IPS-NIHi7 (cell line): ENCODE measurements around the gene TRPM3.

Source experiments
- DNase-seq: peaks from one replicate; pipeline ENCODE4 v3.0.0; 2012; ENCODE audit warnings: mixed read lengths; ENCODE audit errors: extremely low spot score

Gene TRPM3

DNA sequence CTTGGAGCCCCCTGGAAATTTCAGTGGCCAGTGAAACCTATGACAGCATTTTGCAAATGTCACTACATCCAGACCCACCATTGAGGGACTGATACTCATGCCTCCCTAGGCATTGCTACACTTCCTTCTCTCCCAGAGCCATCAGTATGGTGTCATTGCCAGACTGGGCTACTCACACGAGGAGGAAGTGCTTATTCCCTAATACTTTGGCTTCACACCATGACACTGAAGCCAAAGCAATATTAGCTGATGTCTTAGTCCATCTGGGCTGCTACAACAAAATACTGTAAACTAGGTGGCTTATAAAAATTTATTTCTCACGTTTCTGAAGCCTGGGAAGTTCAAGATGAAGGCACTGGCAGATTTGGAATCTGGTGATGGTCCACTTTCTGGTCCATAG, 22.6 kb downstream of the TRPM3 start:
- no peak for DNase-seq

DNA sequence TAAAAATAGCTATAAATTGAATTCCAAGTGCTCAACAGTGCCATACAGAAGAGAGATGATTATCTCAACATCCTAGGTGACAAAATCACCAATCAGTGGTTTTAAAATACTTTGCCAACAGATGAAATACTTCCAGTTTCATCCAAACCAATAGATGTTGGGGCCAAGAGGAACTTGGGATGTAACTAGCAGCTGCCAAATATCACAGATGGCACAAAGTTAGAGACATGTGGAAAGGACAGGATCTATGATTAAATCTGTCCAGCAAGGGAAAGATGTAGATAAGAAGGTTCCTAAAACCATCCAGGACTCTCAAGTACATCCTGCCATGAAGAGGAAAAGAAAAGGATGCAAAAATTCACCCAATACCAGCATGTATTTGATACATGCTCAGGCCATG, 23.8 kb downstream of the TRPM3 start:
- no peak for DNase-seq

DNA sequence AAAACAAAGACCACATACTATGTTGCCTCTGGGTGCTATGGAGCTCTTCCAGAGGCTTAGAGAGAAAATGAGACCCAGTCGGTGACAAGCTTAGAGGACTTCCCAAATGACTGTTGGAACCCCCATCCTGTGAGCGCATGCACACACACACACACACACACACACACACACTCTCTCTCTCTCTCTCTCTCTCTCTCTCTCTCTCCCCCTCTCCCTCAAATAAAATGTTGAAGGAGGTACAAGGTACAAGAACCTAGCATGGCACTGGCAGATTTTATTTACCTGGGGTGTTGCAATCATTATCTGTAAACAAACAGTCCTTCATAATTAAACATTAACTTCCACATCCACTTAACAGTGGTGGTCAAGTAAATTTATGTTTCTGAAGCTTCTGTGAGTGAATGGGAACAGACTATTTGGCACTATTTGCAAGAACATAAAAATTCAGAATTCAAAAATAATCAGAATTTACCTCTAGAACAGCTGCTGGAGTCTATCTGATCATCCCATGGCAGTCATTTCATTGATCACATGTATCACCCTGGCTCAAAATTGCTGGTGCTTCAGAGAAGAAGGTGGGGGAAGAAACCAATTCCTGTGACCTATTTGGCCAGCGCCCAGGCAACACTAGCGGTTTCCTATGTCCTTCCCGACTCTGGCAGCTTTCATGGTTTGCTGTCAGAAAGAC, 24.9 kb downstream of the TRPM3 start:
- DNase-seq, result no peak

DNA sequence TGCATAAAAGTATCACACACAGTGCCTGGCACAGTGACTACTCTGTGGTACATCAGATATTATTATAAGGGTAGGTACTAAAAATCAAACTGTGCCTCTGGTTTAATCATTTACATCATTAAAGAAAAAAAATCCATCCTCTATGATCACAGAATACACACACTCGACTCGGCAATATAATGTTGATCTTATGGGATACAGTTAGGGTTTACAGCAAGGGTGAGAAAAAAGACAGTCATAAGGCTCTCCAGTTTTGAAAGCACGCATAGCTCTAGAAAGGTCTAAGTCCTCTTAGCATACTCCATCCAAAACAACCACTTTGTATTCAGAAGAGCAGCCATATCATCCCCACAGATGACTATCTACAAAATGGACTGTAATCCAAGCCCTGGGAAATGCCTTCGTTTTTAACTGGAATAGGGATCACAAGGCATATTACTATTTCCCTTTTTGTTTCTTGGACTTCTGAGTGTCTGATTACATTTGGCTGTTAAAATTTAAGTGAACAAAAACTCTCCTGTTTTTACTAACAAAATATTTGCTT, 26.6 kb downstream of the TRPM3 start:
- no peak for DNase-seq

DNA sequence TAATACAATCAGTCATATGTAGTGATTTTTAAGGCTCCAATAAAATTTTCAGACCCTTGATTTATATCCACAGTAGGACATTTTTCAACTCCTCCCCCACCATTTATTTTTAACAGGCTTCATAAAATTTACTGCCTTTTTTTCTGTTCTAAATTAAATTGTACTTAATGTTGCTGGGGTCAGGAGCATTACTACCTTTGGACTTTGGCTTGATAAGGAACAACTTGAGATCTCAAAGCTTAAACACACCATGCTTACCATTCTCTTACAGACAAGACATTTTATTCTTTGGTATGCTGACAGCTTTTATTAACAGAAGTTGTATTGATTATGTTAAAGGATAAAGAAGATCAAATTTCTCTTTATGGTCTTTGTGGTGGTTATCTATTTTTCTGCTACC, 30.5 kb downstream of the TRPM3 start:
- DNase-seq, result no peak

DNA sequence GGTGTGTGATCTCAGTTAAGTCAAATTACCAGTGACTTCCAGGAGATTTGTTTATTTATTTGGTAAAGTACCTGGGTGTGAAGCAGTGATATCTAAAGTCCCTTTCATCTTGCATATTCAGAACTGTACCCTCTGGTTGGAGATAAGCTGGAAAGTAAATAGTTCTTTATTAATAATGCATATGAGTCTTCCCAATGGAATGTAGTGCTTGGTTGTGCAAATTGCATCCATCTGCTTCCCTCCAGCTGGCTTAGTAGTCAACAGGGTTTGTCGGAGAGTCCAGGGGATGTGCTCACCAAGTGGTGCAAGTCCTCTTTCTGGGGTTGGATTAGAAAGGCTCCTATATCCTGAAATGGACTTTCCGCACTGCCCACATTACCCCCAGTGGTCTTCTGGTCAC, 42.0 kb downstream of the TRPM3 start:
- no peak for DNase-seq

DNA sequence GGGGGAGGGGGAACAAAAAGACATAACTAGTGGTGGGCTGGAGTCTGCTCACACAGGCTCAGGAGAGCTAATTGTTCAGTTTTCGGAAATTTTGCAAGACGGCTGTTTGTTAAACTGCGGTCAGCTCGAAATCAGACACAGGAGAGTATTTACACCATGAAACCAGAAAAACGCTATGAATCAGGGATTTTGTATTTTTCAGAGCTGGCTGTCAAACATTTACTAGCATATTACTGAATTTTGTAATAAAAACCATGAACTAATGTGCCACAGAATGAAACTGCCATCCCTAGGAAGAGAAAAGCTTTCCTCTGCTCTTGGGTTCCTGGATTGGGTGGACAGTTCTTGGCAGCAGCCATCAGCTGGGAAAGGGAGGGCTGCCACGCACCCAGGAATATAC, 45.3 kb downstream of the TRPM3 start:
- DNase-seq, result no peak

GRCh38 chr9:71073494-71073893, 47.9 kb downstream of the TRPM3 start:
- no peak for DNase-seq

- DNase-seq, result no peak
These were observed 48.8 kb downstream of the TRPM3 start for GRCh38 chr9:71072587-71072986.

- no peak for DNase-seq
These were observed 49.8 kb downstream of the TRPM3 start for GRCh38 chr9:71071633-71072032.

GRCh38 chr9:71058660-71059059, 62.8 kb downstream of the TRPM3 start:
- no peak for DNase-seq

DNA sequence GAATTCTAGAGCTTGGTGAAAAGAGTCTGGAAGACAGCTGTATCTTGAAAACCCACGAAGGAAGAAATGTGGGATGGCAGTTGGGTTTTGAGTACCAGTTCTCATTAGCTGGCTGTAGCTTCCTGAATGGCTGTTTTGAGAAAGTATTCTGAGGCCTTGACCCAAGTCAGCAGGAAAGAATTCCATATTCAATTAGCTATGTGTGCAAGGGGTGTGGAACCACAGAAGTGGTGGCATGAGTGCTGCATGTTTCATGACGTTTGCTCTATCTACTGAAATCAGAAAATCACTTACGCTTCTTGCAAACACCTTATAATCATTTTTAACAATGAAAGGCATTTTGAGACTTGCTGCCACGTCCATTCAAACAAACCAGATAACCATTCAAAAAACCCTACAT, 69.1 kb downstream of the TRPM3 start:
- DNase-seq, result no peak

- no peak for DNase-seq
These were observed 73.1 kb downstream of the TRPM3 start for GRCh38 chr9:71048280-71048679.

DNA sequence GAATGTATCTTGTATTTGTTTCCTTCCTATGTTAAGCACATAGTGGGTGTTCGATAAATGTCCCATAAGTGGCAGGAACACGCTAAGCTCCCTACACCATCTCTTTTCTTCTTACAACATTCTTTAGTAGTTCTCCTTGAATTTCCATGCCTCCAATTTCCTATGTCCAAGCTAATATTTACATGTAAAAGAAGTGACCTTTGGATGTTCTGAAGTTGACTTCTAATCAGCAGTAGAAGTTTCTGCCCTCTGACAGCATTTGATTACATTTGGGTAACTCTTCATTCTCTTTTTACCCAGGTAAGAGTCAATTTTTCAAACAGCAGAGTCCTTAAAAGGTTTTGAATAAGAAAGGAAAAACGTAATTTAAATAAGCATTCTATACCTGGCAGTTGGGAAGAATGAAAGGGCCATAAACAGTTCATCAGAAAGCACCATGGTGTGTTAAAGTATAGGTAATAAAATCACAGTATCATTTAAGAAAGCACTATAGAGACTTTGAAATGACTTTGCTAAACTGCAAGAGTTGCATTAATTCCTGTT, 78.9 kb downstream of the TRPM3 start:
- DNase-seq, result no peak

DNA sequence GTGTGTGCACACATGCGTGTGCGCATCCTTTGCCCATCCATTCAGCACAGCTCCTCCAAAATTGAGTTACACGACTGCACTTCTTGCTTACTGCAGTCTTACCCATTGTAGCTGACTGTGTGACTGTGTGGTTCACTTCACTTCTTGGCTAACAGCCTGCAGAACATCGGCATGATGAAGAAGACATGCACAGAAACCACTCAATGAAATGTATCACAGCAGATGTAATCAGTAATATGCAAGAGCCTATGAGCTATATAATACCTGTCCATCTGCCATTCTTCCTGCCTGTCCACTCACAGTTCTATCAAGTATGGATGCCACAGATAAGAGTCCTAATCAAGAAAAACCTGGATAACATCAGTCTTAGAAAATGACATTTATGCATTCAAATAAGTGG, 83.9 kb downstream of the TRPM3 start:
- DNase-seq, result no peak

DNA sequence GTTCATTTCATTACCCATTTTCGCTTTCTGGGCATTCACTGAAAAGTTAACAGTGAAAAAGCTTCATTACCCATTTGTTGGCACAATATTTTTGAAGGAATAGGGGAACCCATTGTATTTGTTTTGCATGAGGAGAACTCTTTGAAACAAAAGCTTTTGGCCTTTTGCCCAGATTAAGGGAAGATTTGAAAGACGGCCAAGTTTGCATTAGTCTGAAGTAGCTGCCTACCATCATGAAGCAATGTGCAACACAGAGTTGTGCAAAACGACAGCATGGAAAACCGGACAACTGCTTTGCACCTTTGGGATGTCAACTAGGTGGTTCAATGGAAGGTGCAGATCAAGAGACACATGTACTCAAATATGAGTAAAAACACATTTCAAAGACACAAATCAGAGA, 84.9 kb downstream of the TRPM3 start:
- DNase-seq, result no peak

DNA sequence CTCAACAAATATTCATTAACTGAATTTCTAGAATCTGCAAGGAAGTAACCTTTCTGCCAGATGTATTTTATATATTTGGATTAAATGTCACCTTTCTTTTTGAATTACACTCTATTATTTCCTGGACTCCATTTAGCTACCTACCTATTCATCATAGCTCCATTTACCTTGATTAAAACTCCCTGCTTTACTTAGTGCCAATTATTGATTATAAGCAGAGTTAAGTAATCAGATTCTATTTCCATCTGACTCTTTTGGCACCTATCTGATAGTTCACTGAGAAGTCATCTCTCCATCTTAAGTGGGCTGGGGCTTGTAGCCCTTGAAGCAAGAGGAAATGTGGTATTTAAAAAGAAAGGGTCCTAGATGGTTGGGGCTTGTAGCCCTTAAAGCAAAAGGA, 88.6 kb downstream of the TRPM3 start:
- no peak for DNase-seq

- no peak for DNase-seq
These were observed 95.7 kb downstream of the TRPM3 start for GRCh38 chr9:71025728-71026127.

- DNase-seq, result no peak
These were observed 96.2 kb downstream of the TRPM3 start for GRCh38 chr9:71025201-71025600.

DNA sequence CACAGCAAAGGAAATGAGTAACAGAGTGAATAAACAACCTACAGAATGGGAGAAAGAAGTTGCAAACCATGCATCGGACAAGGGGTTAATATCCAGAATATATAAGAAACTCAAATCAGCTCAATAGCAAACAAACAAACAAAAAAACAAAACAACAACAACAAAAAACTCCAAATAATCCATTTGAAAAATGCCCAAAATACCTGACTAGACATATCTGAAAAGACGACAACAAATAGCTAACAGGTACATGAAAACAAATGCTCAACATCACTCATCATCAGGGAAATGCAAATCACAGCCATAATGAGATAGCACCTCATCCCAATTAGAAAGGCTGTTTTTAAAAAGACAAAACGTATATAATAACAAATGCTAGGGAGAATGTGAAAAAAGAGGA, 111.2 kb downstream of the TRPM3 start:
- DNase-seq, result no peak

DNA sequence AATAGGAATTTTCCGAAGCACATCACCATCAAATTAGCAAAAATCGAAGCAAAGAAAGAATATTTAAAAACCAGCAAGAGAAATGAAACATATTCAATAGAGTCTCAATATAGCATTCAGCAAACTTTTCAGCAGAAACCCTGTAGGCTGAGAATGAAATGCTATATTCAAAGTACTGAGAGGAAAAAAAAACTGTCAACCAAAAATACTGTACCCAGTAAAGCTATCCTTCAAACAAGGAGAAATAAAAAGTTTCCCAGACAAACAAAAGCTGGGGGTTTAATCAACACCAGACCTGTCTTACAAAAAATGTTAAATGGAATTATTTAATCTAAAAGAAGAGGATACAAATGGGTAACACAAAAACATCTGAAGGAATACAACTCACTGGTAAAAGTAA, 116.0 kb downstream of the TRPM3 start:
- no peak for DNase-seq

- no peak for DNase-seq
These were observed 117.2 kb downstream of the TRPM3 start for GRCh38 chr9:71004196-71004595.

GRCh38 chr9:71003346-71003745, 118.1 kb downstream of the TRPM3 start:
- no peak for DNase-seq
